Stimulated activated naive CD8-positive, alpha-beta T cell treated with anti-CD3 and anti-CD28 coated beads, Interleukin-15, amount 100 ng/mL, for 72 hours (primary cell): Measurements from ENCODE around the gene HERC4.
"Not testable (repeated sequence)": the region's sequence is repeated elsewhere in the genome, so short reads cannot be mapped to it uniquely, and the experiment has no call there.

Experiments used
- ATAC-seq: fragments of 150-1000 bp; cut with Tn5 transposase; 2 replicates; pipeline ENCODE4 v1.10.0; 2021; ENCODE audit warnings: mild to moderate bottlenecking, moderate library complexity
- DNase-seq, 2 donors: peaks; one replicate each; pipeline ENCODE4 v3.0.0; 2021 to 2022
- H3K27ac Mint-ChIP-seq, 2 donors: one replicate each; pipeline ENCODE4 v1.8.0; 2022; ENCODE audit warnings: mild to moderate bottlenecking in 2 of 2, mixed read lengths in 2 of 2, moderate library complexity in 2 of 2
- H3K27me3 Mint-ChIP-seq: one replicate; pipeline ENCODE4 v1.8.0; 2022; ENCODE audit warnings: mixed read lengths
- H3K4me1 Mint-ChIP-seq: one replicate; pipeline ENCODE4 v1.8.0; 2022; ENCODE audit warnings: mild to moderate bottlenecking, mixed read lengths
- H3K4me3 Mint-ChIP-seq, 2 donors: one replicate each; pipeline ENCODE4 v1.8.0; 2022; ENCODE audit warnings: mild to moderate bottlenecking in 2 of 2, mixed read lengths in 2 of 2, moderate library complexity in 1 of 2
- H3K9me3 Mint-ChIP-seq, 2 donors: one replicate each; pipeline ENCODE4 v1.8.0; 2022; ENCODE audit warnings: mixed read lengths in 2 of 2

HERC4 gene

DNA sequence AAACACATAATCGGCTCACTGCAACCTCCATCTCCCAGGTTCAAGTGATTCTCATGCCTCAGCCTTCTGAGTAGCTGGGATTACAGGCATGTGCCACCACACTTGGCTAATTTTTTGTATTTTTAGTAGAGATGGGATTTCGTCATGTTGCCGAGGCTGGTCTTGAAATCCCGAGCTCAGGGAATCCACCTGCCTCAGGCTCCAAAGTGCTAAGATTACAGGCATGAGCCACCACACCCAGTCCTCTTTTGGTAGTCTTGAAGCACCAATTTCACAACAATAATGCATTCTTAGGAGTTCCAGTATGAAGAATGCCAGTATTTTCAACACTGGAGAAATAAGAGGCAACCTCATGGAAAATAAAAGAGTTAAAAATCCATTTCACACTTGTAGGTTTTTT lies 109.0 kb downstream of the HERC4 start:
- not testable (repeated sequence) for H3K9me3 Mint-ChIP-seq, H3K27me3 Mint-ChIP-seq, H3K4me3 Mint-ChIP-seq, H3K4me1 Mint-ChIP-seq, DNase-seq, H3K27ac Mint-ChIP-seq, ATAC-seq

DNA sequence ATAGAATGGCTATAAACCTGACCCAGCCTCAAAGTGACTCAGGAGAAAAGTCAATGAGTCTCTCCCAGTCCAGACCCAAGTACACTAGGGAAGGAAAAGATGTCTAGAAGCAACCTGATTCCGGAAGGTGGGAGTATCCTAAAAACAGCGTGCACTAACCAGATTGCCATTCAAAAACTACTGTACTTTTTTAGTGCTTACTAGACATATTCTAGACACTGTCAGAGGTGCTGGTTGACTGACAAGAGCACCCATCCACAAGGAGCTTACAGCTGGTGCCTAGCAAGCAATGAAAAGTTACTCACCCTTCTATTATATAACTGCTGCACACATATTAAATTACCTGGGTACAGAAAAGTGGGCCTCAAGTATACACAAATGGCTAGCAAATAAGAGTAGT lies 109.6 kb downstream of the HERC4 start:
- no peak for DNase-seq
- H3K27ac Mint-ChIP-seq = no peak overlapping the region
- H3K4me1 Mint-ChIP-seq = no peaks in the 10 kb centered on the region
- H3K27me3 Mint-ChIP-seq = no peaks in the 10 kb centered on the region
- H3K9me3 Mint-ChIP-seq = no peaks in the 10 kb centered on the region
- no peak overlapping the region for H3K4me3 Mint-ChIP-seq
- ATAC-seq = no peak

DNA sequence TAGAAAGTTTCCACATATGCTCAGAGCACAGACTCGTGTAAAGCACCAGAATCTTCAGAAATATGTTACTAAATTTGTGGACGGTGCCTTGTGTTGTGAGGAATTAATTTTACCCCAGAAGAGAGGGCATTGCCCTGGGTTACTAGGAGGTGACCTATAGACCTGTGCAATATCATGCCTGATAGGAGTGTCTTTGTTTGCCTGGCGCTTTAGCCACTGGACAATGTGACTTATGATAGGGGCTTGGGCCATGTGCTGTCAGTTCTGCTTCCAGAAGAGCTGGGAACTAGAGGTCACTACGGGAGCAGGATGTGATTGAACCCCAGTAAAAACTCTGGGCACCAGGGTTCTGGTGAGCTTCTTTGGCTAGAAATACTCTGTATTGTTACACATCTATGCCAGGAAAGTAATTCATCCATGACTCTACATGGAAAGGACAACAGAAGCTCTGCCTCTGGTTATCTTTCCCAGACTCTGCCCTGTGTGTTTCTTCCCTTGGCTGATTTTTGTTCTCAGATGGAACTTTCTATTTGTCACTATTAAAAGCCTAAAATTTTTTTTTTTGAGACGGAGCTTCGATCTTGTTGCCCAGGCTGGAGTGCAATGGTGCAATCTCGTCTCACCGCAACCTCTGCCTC lies 115.1 kb downstream of the HERC4 start:
- no peaks in the 10 kb centered on the region for H3K27me3 Mint-ChIP-seq
- DNase-seq (no peak), ATAC-seq (no peak)

DNA sequence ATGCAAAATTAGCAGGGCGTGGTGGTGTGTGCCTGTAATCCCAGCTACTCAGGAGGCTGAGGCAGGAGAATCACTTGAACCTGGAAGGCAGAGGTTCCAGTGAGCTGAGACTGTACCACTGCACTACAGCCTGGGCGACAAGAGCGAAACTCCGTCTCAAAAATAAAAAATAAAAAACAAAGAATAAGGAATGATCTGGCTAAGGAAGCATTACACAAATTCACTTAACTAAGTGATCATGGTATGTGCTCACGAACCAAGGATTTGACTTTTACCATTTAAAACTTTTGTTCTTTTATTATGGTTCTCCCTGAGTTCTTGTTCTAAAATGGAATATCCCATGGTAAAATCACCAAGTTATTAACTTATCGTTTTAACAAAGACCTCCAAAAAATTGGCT lies 119.5 kb downstream of the HERC4 start:
- peaks cover 0 to 6% of the 10 kb centered on the region in 2 donors for H3K9me3 Mint-ChIP-seq
- ATAC-seq = no peak

More for the DNA sequence above, 115.1 kb downstream of the HERC4 start:
- Mint-ChIP-seq H3K9me3 (no peaks in the 10 kb centered on the region), H3K27ac (peak overlapping the region in 1 of 2 donors; percentile 12), H3K4me3 (no peak overlapping the region), H3K4me1 (no peaks in the 10 kb centered on the region)

DNA sequence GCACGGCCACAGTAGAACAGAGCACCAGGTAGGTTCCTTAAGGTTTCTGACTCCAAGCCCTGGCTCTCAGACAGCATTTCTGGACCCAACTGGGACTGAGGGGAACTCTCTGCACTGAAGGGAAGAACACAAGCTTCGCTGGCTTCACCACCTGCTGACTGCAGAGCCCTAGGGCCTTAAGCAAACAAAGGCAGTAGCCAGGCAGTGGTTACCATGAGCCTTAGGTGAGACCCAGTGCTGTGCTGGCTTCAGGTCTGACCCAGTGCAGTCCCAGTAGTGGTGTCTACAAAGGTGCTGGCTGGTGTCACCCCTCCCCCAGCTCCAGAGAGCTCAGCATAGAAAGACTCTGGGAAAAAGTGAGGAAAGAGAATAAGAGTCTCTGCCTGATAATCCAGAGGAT lies 131.2 kb downstream of the HERC4 start:
- Mint-ChIP-seq H3K27me3 (no peaks in the 10 kb centered on the region), H3K4me3 (no peak overlapping the region), H3K27ac (peak overlapping the region in 1 of 2 donors; percentile 57), H3K4me1 (peaks cover 6% of the 10 kb centered on the region), H3K9me3 (peaks cover 6 to 10% of the 10 kb centered on the region in 2 donors)
- DNase-seq = no peak
- ATAC-seq = no peak

More for the DNA sequence above, 119.5 kb downstream of the HERC4 start:
- DNase-seq = no peak
- Mint-ChIP-seq H3K4me3 (no peak overlapping the region), H3K27ac (no peak overlapping the region), H3K4me1 (no peaks in the 10 kb centered on the region), H3K27me3 (no peaks in the 10 kb centered on the region)

DNA sequence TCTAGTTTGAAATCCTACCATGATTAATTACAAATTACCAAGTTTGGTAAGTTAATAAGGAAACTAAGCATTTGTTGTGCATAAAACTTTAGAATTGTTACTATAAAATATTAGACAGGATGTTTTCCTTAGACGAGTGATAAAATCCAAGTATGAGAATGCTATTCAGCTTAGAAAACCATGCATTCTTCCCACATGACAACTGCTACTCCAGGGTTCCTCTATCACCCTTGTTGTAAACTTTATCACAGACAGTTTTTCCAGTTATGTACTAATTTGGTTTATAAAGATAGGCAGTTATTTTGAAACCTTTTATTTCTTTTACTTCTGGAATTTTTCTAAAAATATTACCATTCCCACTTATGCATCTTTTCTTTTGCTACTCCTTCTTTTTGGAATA lies 138.7 kb downstream of the HERC4 start:
- no peaks in the 10 kb centered on the region for H3K9me3 Mint-ChIP-seq
- no peaks in the 10 kb centered on the region for H3K27me3 Mint-ChIP-seq
- DNase-seq = no peak
- H3K27ac Mint-ChIP-seq = no peak overlapping the region
- H3K4me1 Mint-ChIP-seq = no peaks in the 10 kb centered on the region
- H3K4me3 Mint-ChIP-seq = no peak overlapping the region
- ATAC-seq = no peak

DNA sequence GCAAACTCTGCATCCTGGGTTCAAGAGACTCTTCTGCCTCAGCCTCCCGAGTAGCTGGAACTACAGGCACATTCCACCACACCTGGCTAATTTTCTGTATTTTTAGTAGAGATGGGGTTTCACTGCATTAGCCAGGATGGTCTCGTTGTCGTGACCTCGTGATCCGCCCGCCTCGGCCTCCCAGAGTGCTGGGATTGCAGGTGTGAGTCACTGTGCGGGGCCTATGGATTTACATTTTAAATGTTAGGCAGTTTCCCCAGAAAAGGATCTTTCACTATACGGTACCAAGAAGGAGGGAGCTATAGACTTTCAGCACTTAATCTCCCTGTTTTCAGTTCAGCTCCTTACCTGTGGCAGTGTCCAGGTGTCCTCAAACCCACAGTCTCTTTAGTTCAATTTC lies 139.9 kb downstream of the HERC4 start:
- H3K9me3 Mint-ChIP-seq = no peaks in the 10 kb centered on the region
- H3K4me1 Mint-ChIP-seq = no peaks in the 10 kb centered on the region
- DNase-seq (no peak), ATAC-seq (no peak)
- H3K4me3 Mint-ChIP-seq = no peak overlapping the region
- no peak overlapping the region for H3K27ac Mint-ChIP-seq
- H3K27me3 Mint-ChIP-seq = no peaks in the 10 kb centered on the region

DNA sequence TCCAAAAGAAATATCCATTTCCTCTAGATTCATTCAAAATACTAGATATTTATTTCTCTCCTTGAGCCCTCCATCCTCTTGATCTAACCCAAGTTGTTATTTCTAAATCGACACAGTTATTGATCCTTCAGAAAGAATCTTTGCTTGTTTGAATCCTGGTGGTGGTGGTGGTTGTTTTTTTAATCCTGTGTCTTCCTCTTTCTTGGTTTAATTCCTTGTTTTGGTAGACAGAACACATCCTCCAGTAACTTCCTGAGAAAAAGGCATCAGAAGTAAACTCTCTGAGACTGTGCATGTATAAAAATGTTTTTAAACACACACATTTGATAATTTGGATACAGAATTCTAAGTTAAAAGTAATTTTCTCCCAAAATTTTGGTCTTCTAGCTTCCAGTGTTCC lies 140.7 kb downstream of the HERC4 start:
- H3K4me1 Mint-ChIP-seq = no peaks in the 10 kb centered on the region
- H3K27ac Mint-ChIP-seq = no peak overlapping the region
- H3K4me3 Mint-ChIP-seq = no peak overlapping the region
- H3K9me3 Mint-ChIP-seq = no peaks in the 10 kb centered on the region
- DNase-seq (no peak), ATAC-seq (no peak)
- no peaks in the 10 kb centered on the region for H3K27me3 Mint-ChIP-seq

DNA sequence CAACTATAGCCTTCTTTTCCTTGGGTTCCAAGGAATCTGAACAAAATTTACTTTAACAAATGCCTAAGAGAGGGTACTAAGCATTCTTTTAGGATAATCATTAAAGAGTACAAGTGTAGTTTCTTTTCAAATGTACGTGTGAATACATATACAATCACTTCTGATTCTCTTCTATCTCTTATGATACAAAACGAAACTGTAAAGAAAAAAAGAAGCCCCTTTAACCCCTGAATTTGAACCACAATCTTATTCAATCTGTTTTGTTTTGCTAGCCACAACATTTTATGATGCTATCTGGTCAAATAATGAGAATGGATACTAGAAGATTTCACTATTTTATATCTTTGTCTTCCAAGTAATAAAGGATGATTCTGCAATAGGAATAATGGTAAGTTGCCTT lies 141.9 kb downstream of the HERC4 start:
- Mint-ChIP-seq H3K27ac (no peak overlapping the region), H3K4me1 (no peaks in the 10 kb centered on the region), H3K9me3 (no peaks in the 10 kb centered on the region), H3K27me3 (no peaks in the 10 kb centered on the region), H3K4me3 (no peak overlapping the region)
- DNase-seq (no peak), ATAC-seq (no peak)

DNA sequence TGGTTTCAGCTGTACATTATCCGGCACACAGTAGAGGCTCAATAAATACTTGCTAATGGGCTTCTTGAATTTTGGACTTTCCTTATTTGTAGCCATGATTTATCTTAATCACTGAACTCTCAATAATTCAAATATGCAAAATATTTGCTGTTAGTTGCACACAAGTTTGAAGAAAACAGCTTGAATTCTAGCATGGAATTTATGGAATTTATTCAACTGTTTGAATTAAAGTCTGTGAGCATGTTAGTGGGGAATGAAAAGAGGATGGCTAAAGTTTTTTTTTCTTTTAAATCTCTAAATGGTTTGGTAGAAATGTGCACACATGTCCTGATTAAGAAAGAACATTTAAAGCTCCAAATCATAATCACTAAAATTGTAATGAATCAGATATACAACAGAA lies 148.1 kb downstream of the HERC4 start:
- Mint-ChIP-seq H3K4me3 (no peak overlapping the region), H3K27me3 (no peaks in the 10 kb centered on the region), H3K27ac (peak overlapping the region in 1 of 2 donors; percentile 17), H3K4me1 (no peaks in the 10 kb centered on the region), H3K9me3 (no peaks in the 10 kb centered on the region)
- DNase-seq = no peak
- ATAC-seq = no peak

DNA sequence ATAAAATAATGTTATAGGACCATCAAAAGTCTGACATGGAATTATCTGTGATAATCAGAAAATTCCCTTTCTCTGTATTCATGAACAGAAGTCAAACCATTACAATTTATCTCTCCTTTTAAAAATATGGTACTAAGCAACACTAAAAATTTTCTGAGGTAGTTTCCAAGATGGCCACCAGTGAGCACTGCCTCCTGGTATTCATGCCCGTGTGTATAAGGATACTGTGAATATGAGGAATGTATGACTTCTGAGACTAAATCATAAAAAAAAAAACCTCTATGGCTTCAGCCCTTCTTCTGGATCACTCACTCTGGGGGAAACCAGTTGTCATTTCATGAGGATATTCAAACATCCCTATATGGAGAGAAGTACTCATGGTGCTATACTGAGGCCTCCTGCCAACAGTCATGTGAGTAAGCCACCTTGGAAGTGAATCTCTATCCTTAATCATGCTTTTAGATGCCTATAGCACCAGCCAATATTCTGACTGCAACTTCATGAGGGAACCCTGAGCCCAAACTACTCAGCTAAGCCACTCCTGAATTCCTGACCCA lies 149.6 kb downstream of the HERC4 start:
- no peak overlapping the region for H3K4me3 Mint-ChIP-seq
- no peak for ATAC-seq
- DNase-seq = no peak
- H3K9me3 Mint-ChIP-seq = no peaks in the 10 kb centered on the region
- H3K27ac Mint-ChIP-seq = no peak overlapping the region
- no peaks in the 10 kb centered on the region for H3K4me1 Mint-ChIP-seq
- H3K27me3 Mint-ChIP-seq = no peaks in the 10 kb centered on the region

DNA sequence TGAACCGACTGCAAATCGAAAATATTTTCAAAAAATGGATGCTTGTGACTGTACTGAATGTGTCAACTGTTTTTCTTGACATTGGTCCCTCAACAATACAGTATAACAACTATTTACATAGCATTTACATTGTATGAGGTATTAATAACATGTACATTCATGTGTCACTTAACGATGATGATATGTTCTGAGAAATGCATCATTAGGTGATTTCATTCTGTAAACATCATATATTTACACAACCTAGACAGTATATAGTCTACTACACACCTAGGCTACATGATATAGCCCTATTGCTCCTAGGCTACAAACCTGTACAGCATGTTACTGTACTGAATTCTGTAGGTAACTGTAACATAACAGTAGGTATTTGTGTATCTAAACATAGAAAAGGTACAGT lies 150.9 kb downstream of the HERC4 start:
- Mint-ChIP-seq H3K27me3 (no peaks in the 10 kb centered on the region), H3K27ac (no peak overlapping the region), H3K4me3 (no peak overlapping the region), H3K9me3 (no peaks in the 10 kb centered on the region), H3K4me1 (no peaks in the 10 kb centered on the region)
- no peak for ATAC-seq
- no peak for DNase-seq

DNA sequence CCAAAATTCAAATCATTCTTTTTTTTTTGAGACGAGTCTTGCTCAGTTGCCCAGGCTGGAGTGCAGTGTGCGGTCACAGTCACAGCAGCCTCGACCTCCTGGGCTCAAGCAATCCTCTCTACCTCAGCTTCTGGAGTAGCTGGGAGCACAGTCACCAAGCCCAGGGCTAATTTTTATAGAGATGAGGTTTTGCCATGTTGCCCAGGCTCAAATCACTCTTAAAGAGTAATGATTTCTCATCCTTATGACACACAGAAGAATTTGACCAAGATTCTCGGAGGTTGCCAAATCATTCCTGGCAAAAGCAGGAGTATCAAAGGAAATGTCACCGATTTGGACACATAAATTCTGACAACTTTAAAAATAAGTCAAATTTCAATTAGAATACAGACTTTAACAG lies 151.5 kb downstream of the HERC4 start:
- H3K27ac Mint-ChIP-seq = no peak overlapping the region
- H3K4me3 Mint-ChIP-seq = no peak overlapping the region
- H3K27me3 Mint-ChIP-seq = no peaks in the 10 kb centered on the region
- no peaks in the 10 kb centered on the region for H3K9me3 Mint-ChIP-seq
- DNase-seq (no peak), ATAC-seq (no peak)
- H3K4me1 Mint-ChIP-seq = peaks cover 1% of the 10 kb centered on the region

DNA sequence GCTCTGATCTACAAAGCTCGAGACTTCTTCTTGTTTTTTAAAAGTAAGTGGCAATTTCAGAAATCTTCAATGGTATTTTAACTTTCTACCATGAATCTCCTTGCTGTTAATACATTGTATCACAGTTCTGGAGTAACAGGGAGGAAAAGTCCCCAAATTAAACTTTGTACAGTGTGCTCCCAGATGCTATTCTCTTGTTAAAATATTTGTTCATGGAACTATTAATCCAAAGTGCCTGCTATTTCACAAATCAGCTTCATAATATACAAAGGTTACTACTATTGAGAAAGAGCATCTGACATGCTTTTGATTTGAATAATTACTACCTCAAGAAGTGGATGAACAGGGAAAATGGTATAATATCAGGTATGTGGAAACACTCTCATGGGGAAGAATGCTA lies 154.0 kb downstream of the HERC4 start:
- Mint-ChIP-seq H3K9me3 (no peaks in the 10 kb centered on the region), H3K4me3 (no peak overlapping the region), H3K4me1 (peaks cover 6% of the 10 kb centered on the region), H3K27me3 (no peaks in the 10 kb centered on the region), H3K27ac (no peak overlapping the region)
- no peak for DNase-seq
- ATAC-seq = no peak

DNA sequence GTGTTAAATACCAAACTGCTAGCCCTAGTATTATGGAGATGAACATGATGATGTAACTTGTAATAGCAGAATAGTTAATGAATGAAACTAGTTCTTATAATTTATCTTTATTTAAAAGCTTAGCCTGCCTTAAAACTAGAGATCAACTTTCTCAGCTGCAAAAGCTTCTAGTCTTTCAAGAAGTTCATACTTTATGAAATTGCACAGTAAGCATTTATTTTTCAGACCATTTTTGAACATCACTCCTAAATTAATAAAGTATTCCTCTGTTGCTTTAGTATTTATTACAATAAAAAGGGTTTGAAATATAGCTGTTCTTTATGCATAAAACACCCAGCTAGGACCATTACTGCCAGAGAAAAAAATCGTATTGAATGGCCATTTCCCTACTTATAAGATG lies 157.4 kb downstream of the HERC4 start:
- DNase-seq (no peak), ATAC-seq (no peak)
- no peak overlapping the region for H3K4me3 Mint-ChIP-seq
- peaks cover 20% of the 10 kb centered on the region for H3K4me1 Mint-ChIP-seq
- no peak overlapping the region for H3K27ac Mint-ChIP-seq
- H3K9me3 Mint-ChIP-seq = no peaks in the 10 kb centered on the region
- H3K27me3 Mint-ChIP-seq = no peaks in the 10 kb centered on the region

DNA sequence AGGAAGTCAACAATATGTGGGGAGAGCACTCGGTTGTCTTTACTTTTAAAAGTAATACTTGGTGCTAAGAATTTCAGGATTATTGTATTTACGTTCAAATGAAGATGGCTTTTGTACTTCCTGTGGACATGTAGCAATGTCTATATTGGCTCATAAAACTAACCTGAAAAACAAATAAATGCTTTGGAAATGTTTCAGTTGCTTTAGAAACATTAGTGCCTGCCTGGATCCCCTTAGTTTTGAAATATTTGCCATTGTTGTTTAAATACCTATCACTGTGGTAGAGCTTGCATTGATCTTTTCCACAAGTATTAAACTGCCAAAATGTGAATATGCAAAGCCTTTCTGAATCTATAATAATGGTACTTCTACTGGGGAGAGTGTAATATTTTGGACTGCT lies 157.9 kb downstream of the HERC4 start:
- ATAC-seq (no peak), DNase-seq (no peak)
- no peaks in the 10 kb centered on the region for H3K9me3 Mint-ChIP-seq
- H3K4me1 Mint-ChIP-seq = peaks cover 25% of the 10 kb centered on the region
- no peaks in the 10 kb centered on the region for H3K27me3 Mint-ChIP-seq
- H3K27ac Mint-ChIP-seq = no peak overlapping the region
- no peak overlapping the region for H3K4me3 Mint-ChIP-seq

DNA sequence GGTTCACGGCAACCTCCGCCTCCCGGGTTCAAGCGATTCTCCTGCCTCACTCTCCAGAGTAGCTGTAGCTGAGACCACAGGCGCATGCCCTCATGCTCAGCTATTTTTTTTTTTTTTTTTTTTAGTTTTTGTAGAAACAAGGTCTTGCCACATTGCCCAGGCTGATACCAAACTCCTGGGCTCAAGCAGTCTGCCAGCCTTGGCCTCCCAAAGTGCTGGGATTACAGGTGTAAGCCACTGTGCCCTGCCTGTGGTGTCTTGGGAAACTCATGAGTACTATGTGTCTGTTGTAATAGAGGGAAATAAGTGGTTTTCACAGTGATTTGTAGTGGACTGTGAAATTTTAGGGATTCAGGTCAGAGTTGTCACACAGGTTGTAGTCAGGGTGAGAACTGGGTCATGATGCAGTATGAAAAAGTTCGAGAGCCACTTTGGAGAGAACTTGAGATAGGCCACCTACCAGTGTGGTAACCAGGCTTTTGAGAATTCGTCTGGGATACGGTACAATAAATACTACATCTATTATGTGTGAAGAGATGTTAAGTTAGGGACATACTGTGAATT lies 160.2 kb downstream of the HERC4 start:
- ATAC-seq (no peak), DNase-seq (no peak)
- Mint-ChIP-seq H3K4me1 (peaks cover 30% of the 10 kb centered on the region), H3K27me3 (no peaks in the 10 kb centered on the region), H3K4me3 (no peak overlapping the region), H3K9me3 (no peaks in the 10 kb centered on the region), H3K27ac (peak overlapping the region; percentile 27 to 60)
